Measurements from ENCODE around the gene HHATL.

The HHATL gene

GRCh38 chr3:42700366-42701288 lies 2.0 kb downstream of the HHATL start:
- no peak overlapping the region for H3K27ac ChIP-seq (ENCODE audit: low read depth, low read length)
- no peaks in the 10 kb centered on the region for H3K4me1 ChIP-seq (ENCODE audit: insufficient read depth, low read length)

GRCh38 chr3:42699511-42699971 lies 3.1 kb downstream of the HHATL start:
- Histone ChIP-seq H3K4me1 (ENCODE audit: insufficient read depth, low read length) (no peaks in the 10 kb centered on the region), H3K4me3 (ENCODE audit: low read depth in 1 of 2, low read length in 2 of 2) (no peak overlapping the region), H3K9me3 (ENCODE audit: low read length) (no peaks in the 10 kb centered on the region), H3K27me3 (ENCODE audit: control insufficient read depth in 1 of 2, insufficient read depth in 2 of 2, low read length in 2 of 2) (no peaks in the 10 kb centered on the region), H3K9ac (ENCODE audit: low read length) (no peak overlapping the region), H3K36me3 (ENCODE audit: insufficient read depth, low read length) (no peaks in the 10 kb centered on the region), H3K27ac (ENCODE audit: low read depth, low read length) (no peak overlapping the region)

More at GRCh38 chr3:42700366-42701288, 2.0 kb downstream of the HHATL start:
- no peaks in the 10 kb centered on the region for H3K27me3 ChIP-seq (ENCODE audit: control insufficient read depth in 1 of 2, insufficient read depth in 2 of 2, low read length in 2 of 2)
- H3K36me3 ChIP-seq (ENCODE audit: insufficient read depth, low read length) = no peaks in the 10 kb centered on the region
- no peak overlapping the region for H3K9ac ChIP-seq (ENCODE audit: low read length)
- H3K4me3 ChIP-seq (ENCODE audit: low read depth in 1 of 2, low read length in 2 of 2) = no peak overlapping the region
- no peaks in the 10 kb centered on the region for H3K9me3 ChIP-seq (ENCODE audit: low read length)

- no peaks in the 10 kb centered on the region for H3K36me3 ChIP-seq (ENCODE audit: insufficient read depth, low read length)
- no peaks in the 10 kb centered on the region for H3K9me3 ChIP-seq (ENCODE audit: low read length)
- no peak overlapping the region for H3K27ac ChIP-seq (ENCODE audit: low read depth, low read length)
- no peaks in the 10 kb centered on the region for H3K27me3 ChIP-seq (ENCODE audit: control insufficient read depth in 1 of 2, insufficient read depth in 2 of 2, low read length in 2 of 2)
- H3K4me3 ChIP-seq (ENCODE audit: low read depth in 1 of 2, low read length in 2 of 2) = no peak overlapping the region
- H3K9ac ChIP-seq (ENCODE audit: low read length) = no peak overlapping the region
- H3K4me1 ChIP-seq (ENCODE audit: insufficient read depth, low read length) = no peaks in the 10 kb centered on the region
These were observed 3.7 kb downstream of the HHATL start for GRCh38 chr3:42698911-42699230.

GRCh38 chr3:42698216-42698910 lies 4.2 kb downstream of the HHATL start:
- no peaks in the 10 kb centered on the region for H3K27me3 ChIP-seq (ENCODE audit: control insufficient read depth in 1 of 2, insufficient read depth in 2 of 2, low read length in 2 of 2)
- no peak overlapping the region for H3K4me3 ChIP-seq (ENCODE audit: low read depth in 1 of 2, low read length in 2 of 2)
- no peak overlapping the region for H3K9ac ChIP-seq (ENCODE audit: low read length)

GRCh38 chr3:42697289-42698051 lies 5.1 kb downstream of the HHATL start:
- Histone ChIP-seq H3K4me3 (ENCODE audit: low read depth in 1 of 2, low read length in 2 of 2) (no peak overlapping the region), H3K27me3 (ENCODE audit: control insufficient read depth in 1 of 2, insufficient read depth in 2 of 2, low read length in 2 of 2) (no peaks in the 10 kb centered on the region), H3K4me1 (ENCODE audit: insufficient read depth, low read length) (no peaks in the 10 kb centered on the region), H3K9ac (ENCODE audit: low read length) (no peak overlapping the region), H3K9me3 (ENCODE audit: low read length) (no peaks in the 10 kb centered on the region), H3K27ac (ENCODE audit: low read depth, low read length) (no peak overlapping the region), H3K36me3 (ENCODE audit: insufficient read depth, low read length) (no peaks in the 10 kb centered on the region)

More at GRCh38 chr3:42698216-42698910, 4.2 kb downstream of the HHATL start:
- H3K9me3 ChIP-seq (ENCODE audit: low read length) = no peaks in the 10 kb centered on the region
- H3K36me3 ChIP-seq (ENCODE audit: insufficient read depth, low read length) = no peaks in the 10 kb centered on the region
- no peaks in the 10 kb centered on the region for H3K4me1 ChIP-seq (ENCODE audit: insufficient read depth, low read length)
- H3K27ac ChIP-seq (ENCODE audit: low read depth, low read length) = no peak overlapping the region

- no peaks in the 10 kb centered on the region for H3K27me3 ChIP-seq (ENCODE audit: control insufficient read depth in 1 of 2, insufficient read depth in 2 of 2, low read length in 2 of 2)
- no peaks in the 10 kb centered on the region for H3K36me3 ChIP-seq (ENCODE audit: insufficient read depth, low read length)
- H3K4me1 ChIP-seq (ENCODE audit: insufficient read depth, low read length) = no peaks in the 10 kb centered on the region
- H3K9ac ChIP-seq (ENCODE audit: low read length) = no peak overlapping the region
- no peaks in the 10 kb centered on the region for H3K9me3 ChIP-seq (ENCODE audit: low read length)
- no peak overlapping the region for H3K4me3 ChIP-seq (ENCODE audit: low read depth in 1 of 2, low read length in 2 of 2)
- no peak overlapping the region for H3K27ac ChIP-seq (ENCODE audit: low read depth, low read length)
These were observed 6.0 kb downstream of the HHATL start for GRCh38 chr3:42696356-42697288.

- no peak overlapping the region for H3K4me3 ChIP-seq (ENCODE audit: low read depth in 1 of 2, low read length in 2 of 2)
- H3K27ac ChIP-seq (ENCODE audit: low read depth, low read length) = no peak overlapping the region
- no peaks in the 10 kb centered on the region for H3K27me3 ChIP-seq (ENCODE audit: control insufficient read depth in 1 of 2, insufficient read depth in 2 of 2, low read length in 2 of 2)
- H3K9ac ChIP-seq (ENCODE audit: low read length) = no peak overlapping the region
- no peaks in the 10 kb centered on the region for H3K36me3 ChIP-seq (ENCODE audit: insufficient read depth, low read length)
- H3K4me1 ChIP-seq (ENCODE audit: insufficient read depth, low read length) = no peaks in the 10 kb centered on the region
- H3K9me3 ChIP-seq (ENCODE audit: low read length) = no peaks in the 10 kb centered on the region
These were observed 8.2 kb downstream of the HHATL start for GRCh38 chr3:42694366-42694765.

GRCh38 chr3:42693530-42693930 lies 9.1 kb downstream of the HHATL start:
- no peaks in the 10 kb centered on the region for H3K9me3 ChIP-seq (ENCODE audit: low read length)
- H3K4me1 ChIP-seq (ENCODE audit: insufficient read depth, low read length) = no peaks in the 10 kb centered on the region
- H3K27me3 ChIP-seq (ENCODE audit: control insufficient read depth in 1 of 2, insufficient read depth in 2 of 2, low read length in 2 of 2) = no peaks in the 10 kb centered on the region
- H3K4me3 ChIP-seq (ENCODE audit: low read depth in 1 of 2, low read length in 2 of 2) = no peak overlapping the region
- no peaks in the 10 kb centered on the region for H3K36me3 ChIP-seq (ENCODE audit: insufficient read depth, low read length)
- no peak overlapping the region for H3K9ac ChIP-seq (ENCODE audit: low read length)
- no peak overlapping the region for H3K27ac ChIP-seq (ENCODE audit: low read depth, low read length)

- Histone ChIP-seq H3K27ac (ENCODE audit: low read depth, low read length) (no peak overlapping the region), H3K27me3 (ENCODE audit: control insufficient read depth in 1 of 2, insufficient read depth in 2 of 2, low read length in 2 of 2) (no peaks in the 10 kb centered on the region), H3K9me3 (ENCODE audit: low read length) (no peaks in the 10 kb centered on the region), H3K4me1 (ENCODE audit: insufficient read depth, low read length) (no peaks in the 10 kb centered on the region), H3K36me3 (ENCODE audit: insufficient read depth, low read length) (no peaks in the 10 kb centered on the region), H3K9ac (ENCODE audit: low read length) (no peak overlapping the region), H3K4me3 (ENCODE audit: low read depth in 1 of 2, low read length in 2 of 2) (no peak overlapping the region)
These were observed 9.7 kb downstream of the HHATL start for GRCh38 chr3:42692667-42693529.
